Measurements from ENCODE around the gene SH3GL2. TPM values are rescaled to one million over a fixed set of nuclear protein-coding genes. Genes with fewer than 3 reads are reported as not detected.

The SH3GL2 gene
- total RNA-seq, 1 experiment from 2014 or later, result not detected

GRCh38 chr9:17772223-17772622 is 193.4 kb downstream of the SH3GL2 start:
- Mint-ChIP-seq H3K36me3 (ENCODE audit: insufficient read depth, unreplicated experiment) (no peaks in the 10 kb centered on the region), H3K4me1 (ENCODE audit: insufficient read depth, unreplicated experiment) (no peaks in the 10 kb centered on the region), H3K4me3 (ENCODE audit: unreplicated experiment) (no peak overlapping the region), H3K27ac (ENCODE audit: low read depth, unreplicated experiment) (no peak overlapping the region), H3K27me3 (ENCODE audit: insufficient read depth, unreplicated experiment) (peaks cover 29% of the 10 kb centered on the region), H3K9me3 (ENCODE audit: unreplicated experiment) (no peaks in the 10 kb centered on the region)
- intact Hi-C loops (cut with micrococcal nuclease), result no loop called here
- no TSS peak for BruUV-seq (replicated peaks)
- ChIA-PET POLR2A (no interaction called here), CTCF (interaction anchor here (0.7 kb wide), 1 partner anchor 53 kb away, joined by 3 read pairs; no protein-coding TSS in a partner anchor)
- no peak for TF ChIP-seq CTCF (IDR thresholded peaks at IDR 0.05; ENCODE audit: unreplicated experiment)
- DNase-seq (ENCODE audit: unreplicated experiment), result no peak

- CTCF ChIA-PET, result no interaction called here
- no peak for DNase-seq (ENCODE audit: unreplicated experiment)
- no peak overlapping the region for H3K4me3 Mint-ChIP-seq (ENCODE audit: unreplicated experiment)
- POLR2A ChIA-PET, result no interaction called here
- H3K27me3 Mint-ChIP-seq (ENCODE audit: insufficient read depth, unreplicated experiment), result no peaks in the 10 kb centered on the region
- intact Hi-C loops (cut with micrococcal nuclease), result no loop called here
- no peaks in the 10 kb centered on the region for H3K9me3 Mint-ChIP-seq (ENCODE audit: unreplicated experiment)
- no peak for TF ChIP-seq CTCF (IDR thresholded peaks at IDR 0.05; ENCODE audit: unreplicated experiment)
- H3K4me1 Mint-ChIP-seq (ENCODE audit: insufficient read depth, unreplicated experiment), result no peaks in the 10 kb centered on the region
- H3K27ac Mint-ChIP-seq (ENCODE audit: low read depth, unreplicated experiment), result no peak overlapping the region
- BruUV-seq (replicated peaks), result no TSS peak
- no peaks in the 10 kb centered on the region for H3K36me3 Mint-ChIP-seq (ENCODE audit: insufficient read depth, unreplicated experiment)
Measured at GRCh38 chr9:17775656-17776055, 196.8 kb downstream of the SH3GL2 start.

GRCh38 chr9:17776735-17777134 is 197.9 kb downstream of the SH3GL2 start:
- ChIA-PET CTCF (no interaction called here), POLR2A (no interaction called here)
- no peaks in the 10 kb centered on the region for H3K27me3 Mint-ChIP-seq (ENCODE audit: insufficient read depth, unreplicated experiment)
- no peak overlapping the region for H3K4me3 Mint-ChIP-seq (ENCODE audit: unreplicated experiment)
- no peaks in the 10 kb centered on the region for H3K9me3 Mint-ChIP-seq (ENCODE audit: unreplicated experiment)
- no peaks in the 10 kb centered on the region for H3K36me3 Mint-ChIP-seq (ENCODE audit: insufficient read depth, unreplicated experiment)
- intact Hi-C loops (cut with micrococcal nuclease), result no loop called here
- DNase-seq (ENCODE audit: unreplicated experiment), result no peak
- no peak overlapping the region for H3K27ac Mint-ChIP-seq (ENCODE audit: low read depth, unreplicated experiment)
- BruUV-seq (replicated peaks), result no TSS peak
- no peaks in the 10 kb centered on the region for H3K4me1 Mint-ChIP-seq (ENCODE audit: insufficient read depth, unreplicated experiment)
- TF ChIP-seq CTCF (IDR thresholded peaks at IDR 0.05; ENCODE audit: unreplicated experiment), result no peak

GRCh38 chr9:17777465-17777864 is 198.6 kb downstream of the SH3GL2 start:
- ChIA-PET POLR2A (no interaction called here), CTCF (no interaction called here)
- no peak overlapping the region for H3K27ac Mint-ChIP-seq (ENCODE audit: low read depth, unreplicated experiment)
- H3K9me3 Mint-ChIP-seq (ENCODE audit: unreplicated experiment), result no peaks in the 10 kb centered on the region
- no peaks in the 10 kb centered on the region for H3K36me3 Mint-ChIP-seq (ENCODE audit: insufficient read depth, unreplicated experiment)
- no peaks in the 10 kb centered on the region for H3K27me3 Mint-ChIP-seq (ENCODE audit: insufficient read depth, unreplicated experiment)
- intact Hi-C loops (cut with micrococcal nuclease), result no loop called here
- no peak for DNase-seq (ENCODE audit: unreplicated experiment)
- TF ChIP-seq CTCF (IDR thresholded peaks at IDR 0.05; ENCODE audit: unreplicated experiment), result no peak
- H3K4me3 Mint-ChIP-seq (ENCODE audit: unreplicated experiment), result no peak overlapping the region
- no peaks in the 10 kb centered on the region for H3K4me1 Mint-ChIP-seq (ENCODE audit: insufficient read depth, unreplicated experiment)
- no TSS peak for BruUV-seq (replicated peaks)
